Cardiac fibroblast (primary cell): Measurements from ENCODE around the gene HOXB9.

Experiments used
- DNase-seq, 2 donors: peaks; one replicate each; pipeline versions ENCODE4 v3.0.0 to v3.0.0-alpha.2; 2010; ENCODE audit warnings: low read depth in 2 of 2
- H3K4me3 ChIP-seq, 2 donors: replicated peaks in 1 of 2; 1 replicate in 1 of 2; 2 replicates in 1 of 2; pipeline ENCODE4 v1.5.1; 2011; ENCODE audit warnings: low read depth in 2 of 2, low read length in 2 of 2, mild to moderate bottlenecking in 2 of 2, moderate library complexity in 1 of 2
- TF ChIP-seq, protein P1 (sequence below): IDR thresholded peaks from one replicate; pipeline ENCODE4 v1.5.1; 2011; ENCODE audit warnings: low read depth, mild to moderate bottlenecking, low read length, inconsistent platforms

HOXB9 gene

DNA sequence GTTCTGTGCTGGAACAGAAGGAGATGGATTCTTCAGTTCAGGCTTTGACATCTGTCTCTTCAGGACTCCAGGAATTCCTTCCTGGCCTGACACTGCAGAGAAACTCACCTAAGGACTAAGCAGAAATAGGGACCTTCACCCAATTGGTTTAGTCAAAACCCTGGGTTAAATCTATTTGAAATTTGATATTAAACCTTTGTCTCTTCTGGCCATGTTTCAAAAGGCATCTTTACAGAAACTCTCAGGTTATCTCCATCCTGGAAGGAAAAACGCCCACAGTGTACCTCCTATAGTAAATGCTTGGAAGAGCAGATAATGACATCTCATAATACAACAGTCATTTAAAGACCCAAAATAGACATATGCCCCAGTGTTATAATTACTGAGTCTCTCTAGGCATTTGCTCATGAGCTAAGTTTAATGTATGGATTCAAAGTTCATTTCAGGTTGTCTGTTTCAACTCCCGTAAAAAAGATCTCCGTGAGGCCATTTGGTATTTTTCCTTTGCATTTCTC, 42.4 kb downstream of the HOXB9 start:
- no peak for DNase-seq
- H3K4me3 ChIP-seq, result no peak overlapping the region
- TF ChIP-seq, protein P1, sequence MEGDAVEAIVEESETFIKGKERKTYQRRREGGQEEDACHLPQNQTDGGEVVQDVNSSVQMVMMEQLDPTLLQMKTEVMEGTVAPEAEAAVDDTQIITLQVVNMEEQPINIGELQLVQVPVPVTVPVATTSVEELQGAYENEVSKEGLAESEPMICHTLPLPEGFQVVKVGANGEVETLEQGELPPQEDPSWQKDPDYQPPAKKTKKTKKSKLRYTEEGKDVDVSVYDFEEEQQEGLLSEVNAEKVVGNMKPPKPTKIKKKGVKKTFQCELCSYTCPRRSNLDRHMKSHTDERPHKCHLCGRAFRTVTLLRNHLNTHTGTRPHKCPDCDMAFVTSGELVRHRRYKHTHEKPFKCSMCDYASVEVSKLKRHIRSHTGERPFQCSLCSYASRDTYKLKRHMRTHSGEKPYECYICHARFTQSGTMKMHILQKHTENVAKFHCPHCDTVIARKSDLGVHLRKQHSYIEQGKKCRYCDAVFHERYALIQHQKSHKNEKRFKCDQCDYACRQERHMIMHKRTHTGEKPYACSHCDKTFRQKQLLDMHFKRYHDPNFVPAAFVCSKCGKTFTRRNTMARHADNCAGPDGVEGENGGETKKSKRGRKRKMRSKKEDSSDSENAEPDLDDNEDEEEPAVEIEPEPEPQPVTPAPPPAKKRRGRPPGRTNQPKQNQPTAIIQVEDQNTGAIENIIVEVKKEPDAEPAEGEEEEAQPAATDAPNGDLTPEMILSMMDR, result no peak

DNA sequence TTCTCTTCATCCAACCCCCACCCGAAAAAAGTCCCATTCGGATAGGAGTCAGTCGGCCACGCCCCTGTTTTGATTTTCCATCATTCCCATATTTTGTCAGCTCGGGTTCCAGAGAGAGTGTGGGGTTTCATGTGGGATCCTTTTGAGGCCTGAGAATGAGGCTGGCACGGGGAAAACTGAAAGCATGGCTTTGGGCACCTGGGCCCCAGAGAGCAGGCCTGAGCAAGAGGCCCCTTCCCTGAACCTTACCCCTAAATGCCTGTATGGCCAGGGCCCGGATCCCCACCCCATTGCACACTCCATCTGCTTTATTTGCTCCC, 43.4 kb downstream of the HOXB9 start:
- DNase-seq, result no peak
- TF ChIP-seq, protein P1, result no peak
- no peak overlapping the region for H3K4me3 ChIP-seq

DNA sequence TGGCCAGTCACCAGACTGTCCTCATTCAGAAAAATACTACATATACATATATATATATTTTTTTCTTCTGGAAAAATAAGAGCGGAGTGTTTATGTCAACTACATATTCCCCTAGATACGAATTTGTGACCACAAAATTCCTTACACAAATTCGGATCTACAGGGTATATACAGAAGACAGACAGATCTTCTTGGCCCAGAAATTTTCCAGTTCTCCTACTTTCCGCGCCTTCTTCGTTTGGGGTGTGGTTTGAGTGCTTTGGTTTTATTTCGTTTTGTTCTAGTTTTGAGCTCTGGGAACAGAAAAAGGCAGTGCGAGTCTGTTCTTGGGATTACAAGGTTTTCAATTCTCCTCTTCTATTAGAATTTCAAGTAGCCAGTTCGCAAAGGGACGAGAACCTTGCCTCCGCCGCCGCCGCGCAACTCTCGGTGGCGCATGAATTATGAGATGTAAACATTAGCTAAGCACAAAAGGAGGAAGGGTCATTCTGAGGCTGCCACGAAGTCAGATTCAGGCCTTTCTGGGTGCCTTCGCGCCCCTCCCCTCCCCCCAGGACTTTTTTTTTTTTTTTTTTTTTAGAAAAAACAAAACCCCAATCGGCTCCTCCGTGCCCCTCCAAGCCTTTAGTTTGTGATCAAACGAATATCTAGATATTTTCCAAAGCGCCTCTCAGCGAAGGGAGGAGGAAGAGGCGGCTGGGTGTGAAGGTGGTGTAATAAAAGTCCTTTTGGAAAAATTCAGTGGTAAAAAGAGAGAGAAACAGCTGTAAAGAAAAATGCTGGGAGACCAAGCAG, 46.2 kb downstream of the HOXB9 start:
- no peak for DNase-seq
- no peak overlapping the region for H3K4me3 ChIP-seq
- TF ChIP-seq, protein P1, result no peak

DNA sequence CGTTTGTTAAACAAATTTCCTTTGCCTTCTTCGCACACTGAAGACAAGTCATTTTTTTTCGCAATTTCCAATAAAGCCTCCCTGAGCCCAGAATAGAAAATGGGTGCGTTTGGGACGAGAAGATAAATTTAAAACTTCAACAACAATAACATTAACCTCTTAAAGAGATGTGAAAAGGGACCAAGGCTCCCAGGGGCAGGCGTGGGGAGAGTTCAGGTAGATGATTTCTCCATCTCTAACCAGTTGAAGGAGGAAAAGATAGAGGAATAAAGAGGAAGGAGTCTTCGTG, 46.7 kb downstream of the HOXB9 start:
- no peak overlapping the region for H3K4me3 ChIP-seq
- DNase-seq, result no peak
- TF ChIP-seq, protein P1, result no peak

DNA sequence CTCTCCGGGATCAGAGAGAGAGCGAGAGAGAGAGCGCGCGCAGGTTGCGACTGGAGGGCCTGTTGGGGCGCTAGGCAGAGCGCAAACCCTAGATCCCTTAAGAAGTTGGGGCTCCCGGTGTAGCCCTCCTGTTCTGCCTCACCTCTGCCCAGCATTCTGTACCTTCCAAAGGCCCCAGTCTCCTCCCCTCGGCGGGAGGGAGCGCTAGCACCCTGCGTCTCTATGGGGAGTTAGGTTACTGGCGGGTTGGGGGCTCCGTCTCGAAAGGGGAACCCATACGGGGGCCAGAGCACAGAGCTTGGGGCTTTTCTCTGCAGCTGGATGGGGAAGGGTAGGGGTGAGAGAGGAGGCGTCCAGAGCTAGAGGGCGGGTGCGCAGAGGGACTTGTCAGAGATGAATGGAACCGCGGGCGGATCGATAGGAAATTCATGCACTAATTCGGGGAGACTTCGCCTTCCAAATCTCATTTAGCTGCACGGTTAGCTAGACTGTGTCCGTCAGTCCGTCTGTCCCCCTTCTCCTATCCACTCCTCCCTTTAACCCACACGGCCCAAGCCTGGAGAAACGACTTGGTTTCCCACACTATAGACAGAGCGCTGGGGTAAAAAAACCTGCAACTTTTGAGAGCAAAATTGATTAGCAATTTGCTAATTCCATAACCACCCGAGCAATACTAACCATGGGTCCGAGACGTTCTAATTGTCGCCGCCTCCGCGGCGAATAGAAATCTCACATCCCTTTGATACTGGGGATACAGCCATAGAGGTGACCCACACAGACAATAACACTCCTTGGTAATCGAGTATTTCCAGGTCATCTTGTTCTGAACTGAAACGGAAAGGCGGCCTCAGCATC, 47.3 kb downstream of the HOXB9 start:
- no peak for DNase-seq
- TF ChIP-seq, protein P1, result no peak
- peak overlapping the region; percentile 28 to 57 for H3K4me3 ChIP-seq

DNA sequence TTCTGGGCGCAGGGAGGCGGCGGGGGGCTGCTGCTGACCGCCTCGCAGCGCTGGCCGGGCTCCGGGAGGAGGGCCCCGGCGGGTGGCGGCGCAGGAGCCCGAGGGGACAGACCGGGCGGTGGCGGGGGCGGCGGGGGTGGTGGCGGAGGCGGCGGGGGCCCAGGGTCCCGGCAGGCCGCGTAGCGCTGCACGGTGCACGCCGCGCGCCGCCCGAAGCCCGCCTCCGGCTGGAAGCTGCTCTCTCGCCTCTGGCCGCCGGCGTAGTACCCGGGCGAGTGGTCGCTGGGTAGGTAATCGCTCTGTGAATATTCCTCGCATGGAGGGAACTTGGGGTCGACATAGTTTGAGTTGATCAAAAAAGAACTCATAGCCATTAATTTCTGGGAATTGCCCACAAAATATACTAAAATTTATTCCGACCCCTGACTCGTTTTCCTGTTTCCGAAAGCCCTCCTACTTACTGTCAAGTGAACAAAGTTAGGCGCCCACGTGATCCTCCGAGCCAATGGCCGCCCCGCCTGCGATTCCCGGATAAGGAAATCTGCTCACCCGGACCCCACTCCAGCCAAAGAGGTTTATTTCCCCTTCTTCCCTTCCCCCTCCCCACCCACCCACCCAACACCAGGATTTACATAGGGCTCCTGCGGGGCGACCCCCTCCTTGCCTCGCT, 48.1 kb downstream of the HOXB9 start, which contains the start of gene HOXB4:
TSS of gene HOXB4 (minus strand) at position 405 of the 670 bp plus-strand sequence. CDS start at position 374, 31 bp downstream.
- peak; percentile 46 to 60 for DNase-seq
- H3K4me3 ChIP-seq, result peak within 1 kb of the TSS; percentile 28 to 57
- TF ChIP-seq, protein P1, result no peak
